ENCODE data around the gene C3orf38. TPM values are rescaled to one million over a fixed set of nuclear protein-coding genes. Genes with fewer than 3 reads are reported as not detected.

Gene C3orf38
- total RNA-seq, 3 donors from 2014 or later (not counting 1 experiment from before 2014, with no cell fraction given) = 52.5 to 60.4 (median 54.7) TPM

DNA sequence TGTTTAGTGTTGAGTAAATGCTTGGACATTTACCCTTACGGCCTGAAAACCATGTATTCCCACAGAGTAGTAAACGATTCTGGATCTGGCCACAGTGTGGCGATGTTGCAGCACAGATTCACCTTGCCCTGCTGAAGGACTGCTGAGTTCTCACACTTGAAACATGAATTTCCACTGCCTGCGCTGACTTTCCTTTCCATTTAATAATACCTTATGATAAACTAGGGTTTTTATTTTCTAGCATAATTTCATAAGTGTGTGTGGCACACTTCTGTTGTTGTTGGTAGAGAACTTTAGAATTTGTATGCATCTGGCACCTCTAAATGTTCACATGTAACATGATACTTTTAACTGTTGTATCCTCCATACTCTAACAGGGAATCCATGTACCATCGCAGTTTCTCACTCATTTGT lies 53.9 kb downstream of the C3orf38 start:
- Mint-ChIP-seq H3K4me1 (no peaks in the 10 kb centered on the region), H3K36me3 (no peaks in the 10 kb centered on the region), H3K27ac (no peak overlapping the region), H3K9me3 (no peaks in the 10 kb centered on the region), H3K27me3 (ENCODE audit: low read depth in 2 of 2) (peaks cover 0 to 5% of the 10 kb centered on the region in 2 donors), H3K4me3 (no peak overlapping the region)
- no peaks in the 10 kb centered on the region for H3K36me3 ChIP-seq (ENCODE audit: control insufficient read depth, insufficient read depth, low read length)
- no peaks in the 10 kb centered on the region for H3K4me1 ChIP-seq (ENCODE audit: control insufficient read depth, insufficient read depth, low read length)
- ATAC-seq = peak; percentile 63 to 71 (median 64)
- whole genome bisulfite sequencing (ENCODE audit: insufficient coverage) = 11% methylated on average over 3 of the region's 5 CpGs
- H3K9me3 ChIP-seq (ENCODE audit: control insufficient read depth, insufficient read depth, low read length) = no peaks in the 10 kb centered on the region
- intact Hi-C loops (cut with micrococcal nuclease) = no loop called here
- H3K27me3 ChIP-seq (ENCODE audit: control insufficient read depth, insufficient read depth, low read length) = no peaks in the 10 kb centered on the region
- H3K27ac ChIP-seq (ENCODE audit: low read length) = no peak overlapping the region
- TF ChIP-seq, protein P1, sequence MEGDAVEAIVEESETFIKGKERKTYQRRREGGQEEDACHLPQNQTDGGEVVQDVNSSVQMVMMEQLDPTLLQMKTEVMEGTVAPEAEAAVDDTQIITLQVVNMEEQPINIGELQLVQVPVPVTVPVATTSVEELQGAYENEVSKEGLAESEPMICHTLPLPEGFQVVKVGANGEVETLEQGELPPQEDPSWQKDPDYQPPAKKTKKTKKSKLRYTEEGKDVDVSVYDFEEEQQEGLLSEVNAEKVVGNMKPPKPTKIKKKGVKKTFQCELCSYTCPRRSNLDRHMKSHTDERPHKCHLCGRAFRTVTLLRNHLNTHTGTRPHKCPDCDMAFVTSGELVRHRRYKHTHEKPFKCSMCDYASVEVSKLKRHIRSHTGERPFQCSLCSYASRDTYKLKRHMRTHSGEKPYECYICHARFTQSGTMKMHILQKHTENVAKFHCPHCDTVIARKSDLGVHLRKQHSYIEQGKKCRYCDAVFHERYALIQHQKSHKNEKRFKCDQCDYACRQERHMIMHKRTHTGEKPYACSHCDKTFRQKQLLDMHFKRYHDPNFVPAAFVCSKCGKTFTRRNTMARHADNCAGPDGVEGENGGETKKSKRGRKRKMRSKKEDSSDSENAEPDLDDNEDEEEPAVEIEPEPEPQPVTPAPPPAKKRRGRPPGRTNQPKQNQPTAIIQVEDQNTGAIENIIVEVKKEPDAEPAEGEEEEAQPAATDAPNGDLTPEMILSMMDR (IDR thresholded peaks at IDR 0.05) = peak; percentile 63
- no peak overlapping the region for H3K4me3 ChIP-seq (ENCODE audit: low read length)
- peak in 1 of 2 donors; percentile 56 for DNase-seq

Other genes with a start within 250 kb of the C3orf38 start
- gene CGGBP1, start 91.0 kb upstream of the C3orf38 start, total RNA-seq = 100 to 1,000 TPM in 2 of 3 donors, 10 to 100 TPM in 1; 99.8 to 103 (median 101) TPM
- gene ZNF654, start 90.7 kb upstream of the C3orf38 start, total RNA-seq = 10 to 100 TPM; 11.9 to 16.7 (median 12.2) TPM